DOHH2 (cell line): ENCODE measurements around the gene CARF.
"Not testable (repeated sequence)": the region's sequence is repeated elsewhere in the genome, so short reads cannot be mapped to it uniquely, and the experiment has no call there.

Source experiments
- H3F3A ChIP-seq: fragments of 200-600 bp; sonication (generic), shearing (Covaris generic); 2 replicates; pipeline ENCODE4 v1.6.0; 2016; ENCODE audit warnings: antibody characterized with exemption, mild to moderate bottlenecking; ENCODE audit not compliant: control insufficient read depth, insufficient read depth
- H3K27ac ChIP-seq: fragments of 200-600 bp; sonication (generic); 2 replicates; pipeline ENCODE4 v1.5.1; 2014; ENCODE audit warnings: low read depth, mild to moderate bottlenecking, low read length, moderate library complexity
- H3K27me3 ChIP-seq: fragments of 200-600 bp; sonication (generic); 2 replicates; pipeline ENCODE4 v1.6.1; 2014; ENCODE audit warnings: mild to moderate bottlenecking, low read length, mixed read lengths; ENCODE audit not compliant: control insufficient read depth
- H3K36me3 ChIP-seq: fragments of 200-600 bp; sonication (generic); 2 replicates; pipeline ENCODE4 v1.6.1; 2014; ENCODE audit warnings: mild to moderate bottlenecking, low read length, moderate library complexity, mixed read lengths; ENCODE audit not compliant: control insufficient read depth
- H3K4me1 ChIP-seq: fragments of 200-600 bp; sonication (generic); 2 replicates; pipeline ENCODE4 v1.6.1; 2014; ENCODE audit warnings: mild to moderate bottlenecking, low read length, mixed read lengths; ENCODE audit not compliant: control insufficient read depth
- H3K4me2 ChIP-seq: fragments of 200-600 bp; sonication (generic); 2 replicates; pipeline ENCODE4 v1.6.0; 2014; ENCODE audit warnings: mild to moderate bottlenecking, low read length, moderate library complexity
- H3K4me3 ChIP-seq: fragments of 200-600 bp; sonication (generic); 2 replicates; pipeline ENCODE4 v1.5.1; 2014; ENCODE audit warnings: mild to moderate bottlenecking, low read length, mixed read lengths
- H3K79me2 ChIP-seq: fragments of 200-600 bp; sonication (generic); 2 replicates; pipeline ENCODE4 v1.6.1; 2014; ENCODE audit warnings: mild to moderate bottlenecking, low read length, mixed read lengths; ENCODE audit not compliant: control insufficient read depth
- H3K9me2 ChIP-seq: fragments of 200-600 bp; sonication (generic); replicated peaks from 2 replicates; pipeline ENCODE4 v1.6.1; 2014; ENCODE audit warnings: mild to moderate bottlenecking, low read length, mixed read lengths; ENCODE audit not compliant: control insufficient read depth
- H3K9me3 ChIP-seq: fragments of 200-600 bp; sonication (generic); 2 replicates; pipeline ENCODE4 v1.6.1; 2014; ENCODE audit warnings: antibody characterized with exemption, low read length, mixed read lengths; ENCODE audit not compliant: control insufficient read depth, insufficient read depth
- H4K20me1 ChIP-seq: fragments of 200-600 bp; sonication (generic); 2 replicates; pipeline ENCODE4 v1.6.0; 2014; ENCODE audit warnings: low read depth, mild to moderate bottlenecking, antibody characterized with exemption, low read length, moderate library complexity; ENCODE audit not compliant: control insufficient read depth, insufficient read depth
- EZH2phosphoT487 ChIP-seq: fragments of 200-600 bp; sonication (generic); IDR thresholded peaks from 2 replicates; pipeline ENCODE4 v1.6.1; 2017; ENCODE audit warnings: borderline replicate concordance, mild to moderate bottlenecking, antibody characterized with exemption, low read length, moderate library complexity, mixed read lengths
- TF ChIP-seq, protein P1 (sequence below): fragments of 200-600 bp; sonication (generic); IDR thresholded peaks from one replicate; pipeline ENCODE4 v1.5.1; 2014; ENCODE audit warnings: antibody characterized with exemption, mild to moderate bottlenecking, low read depth, low read length; ENCODE audit not compliant: poor library complexity, severe bottlenecking

Gene CARF

DNA sequence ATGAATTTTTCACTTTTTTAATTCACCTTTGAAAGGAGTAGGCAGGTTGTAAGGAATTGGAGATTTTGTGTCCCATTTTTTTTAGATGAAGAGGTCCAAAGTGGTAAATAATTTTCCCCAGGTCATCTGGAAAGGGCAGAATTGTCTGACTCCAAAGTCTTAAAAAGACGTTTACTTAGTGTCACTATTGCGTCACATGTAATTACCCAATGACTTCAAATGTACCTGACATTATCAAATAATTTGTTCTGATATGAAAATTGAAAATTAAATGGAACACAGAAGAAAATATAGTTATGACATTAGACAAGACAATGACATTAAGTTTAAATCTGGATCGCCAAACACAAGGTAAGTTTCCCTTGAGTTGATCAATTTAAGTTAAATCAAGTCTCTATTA lies 78.4 kb downstream of the CARF start:
- no peak overlapping the region for H3K4me3 ChIP-seq
- TF ChIP-seq, protein P1, sequence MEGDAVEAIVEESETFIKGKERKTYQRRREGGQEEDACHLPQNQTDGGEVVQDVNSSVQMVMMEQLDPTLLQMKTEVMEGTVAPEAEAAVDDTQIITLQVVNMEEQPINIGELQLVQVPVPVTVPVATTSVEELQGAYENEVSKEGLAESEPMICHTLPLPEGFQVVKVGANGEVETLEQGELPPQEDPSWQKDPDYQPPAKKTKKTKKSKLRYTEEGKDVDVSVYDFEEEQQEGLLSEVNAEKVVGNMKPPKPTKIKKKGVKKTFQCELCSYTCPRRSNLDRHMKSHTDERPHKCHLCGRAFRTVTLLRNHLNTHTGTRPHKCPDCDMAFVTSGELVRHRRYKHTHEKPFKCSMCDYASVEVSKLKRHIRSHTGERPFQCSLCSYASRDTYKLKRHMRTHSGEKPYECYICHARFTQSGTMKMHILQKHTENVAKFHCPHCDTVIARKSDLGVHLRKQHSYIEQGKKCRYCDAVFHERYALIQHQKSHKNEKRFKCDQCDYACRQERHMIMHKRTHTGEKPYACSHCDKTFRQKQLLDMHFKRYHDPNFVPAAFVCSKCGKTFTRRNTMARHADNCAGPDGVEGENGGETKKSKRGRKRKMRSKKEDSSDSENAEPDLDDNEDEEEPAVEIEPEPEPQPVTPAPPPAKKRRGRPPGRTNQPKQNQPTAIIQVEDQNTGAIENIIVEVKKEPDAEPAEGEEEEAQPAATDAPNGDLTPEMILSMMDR: no peak
- no peak overlapping the region for H3K27ac ChIP-seq
- H3K4me1 ChIP-seq: no peaks in the 10 kb centered on the region
- H3K4me2 ChIP-seq: no peak overlapping the region
- no peaks in the 10 kb centered on the region for H3K36me3 ChIP-seq
- no peaks in the 10 kb centered on the region for H3K9me2 ChIP-seq
- no peaks in the 10 kb centered on the region for H3K9me3 ChIP-seq
- H4K20me1 ChIP-seq: no peaks in the 10 kb centered on the region
- H3K27me3 ChIP-seq: no peaks in the 10 kb centered on the region
- no peaks in the 10 kb centered on the region for H3K79me2 ChIP-seq
- H3F3A ChIP-seq: no peaks in the 10 kb centered on the region

DNA sequence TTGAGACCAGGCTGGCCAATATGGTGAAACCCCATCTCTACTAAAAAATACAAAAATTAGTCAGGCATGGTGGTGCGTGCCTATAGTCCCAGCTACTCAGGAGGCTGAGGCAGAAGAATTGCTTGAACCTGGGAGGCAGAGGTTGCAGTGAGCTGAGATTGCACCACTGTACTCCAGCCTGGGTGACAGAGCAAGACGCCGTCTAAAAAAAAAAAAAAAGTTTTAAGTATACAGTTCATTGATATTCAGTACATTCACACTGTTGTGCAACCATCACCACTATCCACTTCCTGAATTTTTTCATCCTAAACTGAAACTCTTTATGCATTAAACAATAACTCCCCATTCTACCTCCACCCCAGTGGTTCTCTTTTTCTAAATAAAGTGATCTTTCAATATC lies 85.0 kb downstream of the CARF start:
- not testable (repeated sequence) for H4K20me1 ChIP-seq, H3K4me2 ChIP-seq, H3K9me3 ChIP-seq, H3K79me2 ChIP-seq, H3K4me1 ChIP-seq, H3K27me3 ChIP-seq, H3K9me2 ChIP-seq, H3K36me3 ChIP-seq, H3K4me3 ChIP-seq, H3F3A ChIP-seq, H3K27ac ChIP-seq

DNA sequence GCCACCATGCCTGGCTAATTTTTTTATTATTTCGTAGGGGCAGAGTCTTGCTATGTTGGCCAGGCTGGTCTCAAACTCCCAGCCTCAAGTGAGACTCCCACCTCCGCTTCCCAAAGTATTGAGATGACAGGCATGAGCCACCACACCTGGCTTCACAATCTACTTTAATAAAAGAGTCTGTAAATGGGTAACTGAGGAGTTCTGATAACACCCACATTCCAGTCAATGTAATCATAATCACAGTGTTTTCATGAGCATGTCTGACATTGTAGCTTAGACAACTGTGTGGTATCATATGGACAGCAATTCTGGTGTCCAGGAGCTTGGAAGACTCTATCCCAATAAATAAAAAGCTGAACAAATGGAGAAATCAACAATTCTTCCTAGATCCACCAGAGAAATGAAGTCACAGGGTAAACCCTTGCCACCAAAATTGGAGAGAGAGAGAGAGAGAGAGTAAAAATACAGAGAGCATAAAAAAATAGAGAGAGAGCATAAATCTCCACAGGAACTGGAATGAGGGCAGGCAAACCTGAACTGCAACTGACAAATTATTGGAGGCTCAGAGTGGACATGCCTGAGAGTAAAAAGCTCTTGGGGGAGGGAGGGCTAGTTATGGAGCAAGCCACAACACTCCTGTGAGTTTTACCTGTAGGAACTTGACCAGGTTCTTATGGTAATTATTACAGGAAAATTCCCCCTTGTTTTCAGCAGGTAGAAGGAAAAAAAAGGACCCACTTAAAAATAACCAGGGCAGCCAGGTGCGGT lies 90.2 kb downstream of the CARF start:
- Histone ChIP-seq H3K4me3 (no peak overlapping the region), H3K9me2 (no peaks in the 10 kb centered on the region), H3K79me2 (no peaks in the 10 kb centered on the region), H3K27me3 (peaks cover 5% of the 10 kb centered on the region; the same call in 1 of the 2 replicates), H3K4me1 (peaks cover 2% of the 10 kb centered on the region; the same call in 1 of the 2 replicates), H3K9me3 (no peaks in the 10 kb centered on the region), H4K20me1 (no peaks in the 10 kb centered on the region), H3K36me3 (no peaks in the 10 kb centered on the region), H3K4me2 (no peak overlapping the region), H3K27ac (no peak overlapping the region), H3F3A (no peaks in the 10 kb centered on the region)
- TF ChIP-seq, protein P1: no peak
- no peak for TF ChIP-seq EZH2phosphoT487

DNA sequence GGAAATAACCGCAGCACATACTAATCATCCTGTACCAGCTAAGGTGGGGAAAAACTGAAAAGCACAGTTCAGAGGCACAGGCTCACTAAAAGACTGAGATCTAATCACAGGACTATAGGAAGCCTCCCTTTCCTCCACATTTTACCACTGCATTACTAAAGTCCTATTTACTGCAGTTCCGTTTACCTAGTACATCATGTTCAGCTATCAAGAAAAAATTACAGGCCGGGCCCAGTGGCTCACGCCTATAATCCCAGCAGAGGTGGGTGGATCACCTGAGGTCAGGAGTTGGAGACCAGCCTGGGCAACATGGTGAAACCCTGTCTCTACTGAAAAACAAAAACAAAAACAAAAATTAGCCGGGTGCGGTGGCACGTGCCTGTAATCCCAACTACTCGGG lies 91.6 kb downstream of the CARF start:
- Histone ChIP-seq H3K4me1 (no peaks in the 10 kb centered on the region), H3K4me3 (no peak overlapping the region), H3K27me3 (peaks cover 5% of the 10 kb centered on the region; the same call in 1 of the 2 replicates), H3K27ac (no peak overlapping the region), H3K36me3 (no peaks in the 10 kb centered on the region), H3K9me3 (no peaks in the 10 kb centered on the region), H3K4me2 (no peak overlapping the region), H3F3A (no peaks in the 10 kb centered on the region), H4K20me1 (no peaks in the 10 kb centered on the region), H3K9me2 (no peaks in the 10 kb centered on the region), H3K79me2 (no peaks in the 10 kb centered on the region)
- TF ChIP-seq EZH2phosphoT487: no peak
